Stimulated activated CD8-positive, alpha-beta memory T cell treated with anti-CD3 and anti-CD28 coated beads, Interleukin-7, amount 100 ng/mL, for 24 hours (primary cell): Measurements from ENCODE around the gene NRP1.
"Not testable (repeated sequence)": the region's sequence is repeated elsewhere in the genome, so short reads cannot be mapped to it uniquely, and the experiment has no call there.

ENCODE experiments used
- DNase-seq: peaks from one replicate; pipeline ENCODE4 v3.0.0-alpha.2; 2020; ENCODE audit warnings: low read depth

Gene NRP1

GRCh38 chr10:33237736-33238624 lies 96.5 kb downstream of the NRP1 start:
- no peak for DNase-seq

- no peak for DNase-seq
Measured at GRCh38 chr10:33236916-33237315, 97.6 kb downstream of the NRP1 start.

- DNase-seq = no peak
Measured at GRCh38 chr10:33235951-33236350, 98.5 kb downstream of the NRP1 start.

GRCh38 chr10:33235251-33235884 lies 99.1 kb downstream of the NRP1 start:
- no peak for DNase-seq

GRCh38 chr10:33234831-33235237 lies 99.6 kb downstream of the NRP1 start:
- no peak for DNase-seq

- DNase-seq = no peak
Measured at GRCh38 chr10:33233635-33234034, 100.8 kb downstream of the NRP1 start.

- DNase-seq = no peak
Measured at GRCh38 chr10:33233221-33233620, 101.2 kb downstream of the NRP1 start.

GRCh38 chr10:33231621-33232350 lies 102.7 kb downstream of the NRP1 start:
- DNase-seq = no peak

GRCh38 chr10:33229949-33230267 lies 104.6 kb downstream of the NRP1 start:
- DNase-seq = no peak

GRCh38 chr10:33229252-33229948 lies 105.1 kb downstream of the NRP1 start:
- no peak for DNase-seq

- DNase-seq = no peak
Measured at GRCh38 chr10:33228426-33228825, 106.0 kb downstream of the NRP1 start.

GRCh38 chr10:33227489-33227888 lies 107.0 kb downstream of the NRP1 start:
- no peak for DNase-seq

GRCh38 chr10:33224251-33224965 lies 110.1 kb downstream of the NRP1 start:
- no peak for DNase-seq

GRCh38 chr10:33223326-33224000 lies 111.0 kb downstream of the NRP1 start:
- DNase-seq = no peak

- not testable (repeated sequence) for DNase-seq
Measured at GRCh38 chr10:33222304-33222703, 112.2 kb downstream of the NRP1 start.

GRCh38 chr10:33217854-33218253 lies 116.6 kb downstream of the NRP1 start:
- no peak for DNase-seq

- DNase-seq = no peak
Measured at GRCh38 chr10:33216661-33217427, 117.6 kb downstream of the NRP1 start.

- DNase-seq = no peak
Measured at GRCh38 chr10:33215635-33216034, 118.8 kb downstream of the NRP1 start.

GRCh38 chr10:33215154-33215553 lies 119.3 kb downstream of the NRP1 start:
- no peak for DNase-seq

GRCh38 chr10:33214174-33214573 lies 120.3 kb downstream of the NRP1 start:
- DNase-seq = no peak
